ENCODE results near the gene GORAB.

The GORAB gene

GRCh38 chr1:170568197-170568596 lies 36.2 kb downstream of the GORAB start:
- no peaks in the 10 kb centered on the region for H3K9me3 ChIP-seq (ENCODE audit: insufficient read depth, low read depth, low read length)
- H3K27ac ChIP-seq (ENCODE audit: low read length), result no peak overlapping the region

DNA sequence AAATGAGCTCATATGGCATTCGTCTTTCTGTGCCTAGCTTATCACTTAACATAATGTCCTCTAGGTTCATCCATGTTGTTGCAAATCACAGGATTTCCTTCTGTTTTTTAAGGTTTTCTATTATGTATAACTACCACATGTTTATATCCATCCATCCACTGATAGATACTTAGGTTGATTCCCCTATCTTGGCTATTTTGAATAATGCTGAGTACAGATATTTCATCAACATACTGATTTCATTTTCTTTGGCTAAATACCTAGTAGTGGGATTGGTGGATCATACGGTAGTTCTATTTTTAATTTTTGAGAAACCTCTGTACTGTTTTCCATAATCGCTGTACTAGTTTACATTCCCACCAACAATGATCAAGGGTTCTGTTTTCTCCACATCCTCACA lies 45.0 kb downstream of the GORAB start:
- Histone ChIP-seq H3K27me3 (ENCODE audit: insufficient read depth, low read length) (no peaks in the 10 kb centered on the region), H3K27ac (ENCODE audit: low read length) (no peak overlapping the region), H3K4me1 (ENCODE audit: insufficient read depth, low read length) (peaks cover 18% of the 10 kb centered on the region; the same call in 1 of the 2 replicates), H3K4me3 (ENCODE audit: low read length) (no peak overlapping the region), H3K36me3 (ENCODE audit: insufficient read depth, low read depth, low read length) (no peaks in the 10 kb centered on the region), H3K9me3 (ENCODE audit: insufficient read depth, low read depth, low read length) (no peaks in the 10 kb centered on the region), H3K9ac (ENCODE audit: low read depth, low read length) (no peak overlapping the region)

More at GRCh38 chr1:170568197-170568596, 36.2 kb downstream of the GORAB start:
- Histone ChIP-seq H3K9ac (ENCODE audit: low read depth, low read length) (no peak overlapping the region), H3K36me3 (ENCODE audit: insufficient read depth, low read depth, low read length) (no peaks in the 10 kb centered on the region), H3K27me3 (ENCODE audit: insufficient read depth, low read length) (no peaks in the 10 kb centered on the region), H3K4me3 (ENCODE audit: low read length) (no peak overlapping the region), H3K4me1 (ENCODE audit: insufficient read depth, low read length) (peaks cover 11% of the 10 kb centered on the region)

GRCh38 chr1:170578359-170578758 lies 46.4 kb downstream of the GORAB start:
- Histone ChIP-seq H3K27ac (ENCODE audit: low read length) (no peak overlapping the region), H3K9me3 (ENCODE audit: insufficient read depth, low read depth, low read length) (no peaks in the 10 kb centered on the region), H3K4me3 (ENCODE audit: low read length) (no peak overlapping the region), H3K9ac (ENCODE audit: low read depth, low read length) (no peak overlapping the region), H3K27me3 (ENCODE audit: insufficient read depth, low read length) (peaks cover 1% of the 10 kb centered on the region; the same call in 1 of the 2 replicates), H3K4me1 (ENCODE audit: insufficient read depth, low read length) (peaks cover 18% of the 10 kb centered on the region; the same call in 1 of the 2 replicates), H3K36me3 (ENCODE audit: insufficient read depth, low read depth, low read length) (no peaks in the 10 kb centered on the region)

GRCh38 chr1:170580636-170581440 lies 48.9 kb downstream of the GORAB start:
- Histone ChIP-seq H3K4me3 (ENCODE audit: low read length) (no peak overlapping the region), H3K27ac (ENCODE audit: low read length) (no peak overlapping the region), H3K36me3 (ENCODE audit: insufficient read depth, low read depth, low read length) (no peaks in the 10 kb centered on the region), H3K9me3 (ENCODE audit: insufficient read depth, low read depth, low read length) (no peaks in the 10 kb centered on the region), H3K4me1 (ENCODE audit: insufficient read depth, low read length) (peaks cover 21% of the 10 kb centered on the region; the same call in 1 of the 2 replicates), H3K9ac (ENCODE audit: low read depth, low read length) (no peak overlapping the region), H3K27me3 (ENCODE audit: insufficient read depth, low read length) (peaks cover 26% of the 10 kb centered on the region)

DNA sequence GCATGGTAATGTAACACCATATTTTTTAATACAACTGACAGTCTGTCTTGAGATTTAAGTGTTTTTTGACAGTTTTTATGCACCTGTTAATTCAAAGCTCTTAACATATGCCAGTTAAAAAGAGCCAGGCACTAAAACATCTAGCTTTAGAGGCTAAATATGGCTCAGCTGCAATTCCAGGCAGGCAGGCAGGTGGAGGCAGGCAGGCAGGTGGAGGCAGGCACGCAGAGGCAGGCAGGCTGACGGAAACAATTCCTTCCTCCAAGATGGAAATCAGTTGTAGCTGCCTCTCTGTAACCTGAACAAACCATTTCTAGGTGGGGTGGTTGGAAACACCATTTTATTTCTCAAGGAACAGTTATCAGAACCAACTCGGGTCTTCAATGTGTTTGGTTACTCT lies 51.2 kb downstream of the GORAB start:
- no peaks in the 10 kb centered on the region for H3K36me3 ChIP-seq (ENCODE audit: insufficient read depth, low read depth, low read length)
- peaks cover 31% of the 10 kb centered on the region for H3K4me1 ChIP-seq (ENCODE audit: insufficient read depth, low read length)
- H3K27ac ChIP-seq (ENCODE audit: low read length), result no peak overlapping the region
- H3K27me3 ChIP-seq (ENCODE audit: insufficient read depth, low read length), result peaks cover 50% of the 10 kb centered on the region
- no peak overlapping the region for H3K9ac ChIP-seq (ENCODE audit: low read depth, low read length)
- no peaks in the 10 kb centered on the region for H3K9me3 ChIP-seq (ENCODE audit: insufficient read depth, low read depth, low read length)
- no peak overlapping the region for H3K4me3 ChIP-seq (ENCODE audit: low read length)

GRCh38 chr1:170586321-170587252 lies 54.6 kb downstream of the GORAB start:
- H3K9ac ChIP-seq (ENCODE audit: low read depth, low read length), result no peak overlapping the region

GRCh38 chr1:170587253-170587593 lies 55.3 kb downstream of the GORAB start:
- Histone ChIP-seq H3K9ac (ENCODE audit: low read depth, low read length) (no peak overlapping the region), H3K27ac (ENCODE audit: low read length) (no peak overlapping the region), H3K4me3 (ENCODE audit: low read length) (no peak overlapping the region), H3K27me3 (ENCODE audit: insufficient read depth, low read length) (peaks cover 86% of the 10 kb centered on the region), H3K36me3 (ENCODE audit: insufficient read depth, low read depth, low read length) (no peaks in the 10 kb centered on the region), H3K4me1 (ENCODE audit: insufficient read depth, low read length) (peaks cover 13% of the 10 kb centered on the region), H3K9me3 (ENCODE audit: insufficient read depth, low read depth, low read length) (no peaks in the 10 kb centered on the region)

More at GRCh38 chr1:170586321-170587252, 54.6 kb downstream of the GORAB start:
- H3K4me1 ChIP-seq (ENCODE audit: insufficient read depth, low read length), result peaks cover 13% of the 10 kb centered on the region
- peaks cover 83% of the 10 kb centered on the region for H3K27me3 ChIP-seq (ENCODE audit: insufficient read depth, low read length)
- H3K36me3 ChIP-seq (ENCODE audit: insufficient read depth, low read depth, low read length), result no peaks in the 10 kb centered on the region
- H3K9me3 ChIP-seq (ENCODE audit: insufficient read depth, low read depth, low read length), result no peaks in the 10 kb centered on the region
- no peak overlapping the region for H3K27ac ChIP-seq (ENCODE audit: low read length)
- peak overlapping the region; percentile 34; the same call in 1 of the 2 replicates for H3K4me3 ChIP-seq (ENCODE audit: low read length)

DNA sequence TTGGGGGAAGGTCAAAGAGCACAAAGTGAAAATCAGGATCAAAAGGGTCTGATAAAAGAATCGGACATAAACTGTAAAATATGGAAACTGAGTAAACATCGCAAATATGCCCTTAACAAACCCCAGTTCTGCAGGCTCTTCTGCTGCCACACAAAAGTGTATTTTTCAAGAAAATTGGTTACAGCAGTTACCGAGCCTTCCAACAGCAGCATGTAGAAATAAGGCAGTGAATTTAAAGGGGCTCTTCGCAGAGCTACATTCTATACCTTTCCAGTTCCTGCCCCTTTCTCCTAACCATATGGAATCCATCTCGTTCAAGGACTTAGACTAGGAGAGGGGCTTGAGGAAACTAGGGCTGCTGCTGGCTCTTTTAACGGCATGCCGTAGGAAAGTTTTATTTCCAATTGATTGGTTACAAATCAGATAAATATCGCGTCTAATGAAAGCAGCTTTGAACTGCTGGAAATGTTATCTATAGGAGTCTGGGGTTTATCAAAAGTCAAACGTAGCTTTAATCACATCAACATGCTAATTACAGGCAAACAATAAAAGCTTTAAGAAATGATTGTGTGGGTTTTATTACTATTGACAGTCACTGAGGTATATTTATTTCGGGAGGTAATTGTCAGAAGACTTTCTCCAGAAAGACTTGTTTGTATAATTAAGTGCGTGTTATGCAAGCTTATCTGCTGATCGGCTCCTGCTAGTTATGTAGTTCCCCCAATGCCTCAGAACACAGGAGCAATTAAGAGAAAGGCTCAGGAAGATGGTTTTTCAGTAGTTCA lies 59.1 kb downstream of the GORAB start:
- no peaks in the 10 kb centered on the region for H3K36me3 ChIP-seq (ENCODE audit: insufficient read depth, low read depth, low read length)
- peaks cover 7% of the 10 kb centered on the region for H3K4me1 ChIP-seq (ENCODE audit: insufficient read depth, low read length)
- H3K9ac ChIP-seq (ENCODE audit: low read depth, low read length), result no peak overlapping the region
- H3K27ac ChIP-seq (ENCODE audit: low read length), result no peak overlapping the region
- H3K27me3 ChIP-seq (ENCODE audit: insufficient read depth, low read length), result peaks cover 57% of the 10 kb centered on the region
- H3K9me3 ChIP-seq (ENCODE audit: insufficient read depth, low read depth, low read length), result no peaks in the 10 kb centered on the region
- H3K4me3 ChIP-seq (ENCODE audit: low read length), result peak overlapping the region; percentile 27; the same call in 1 of the 2 replicates

- no peaks in the 10 kb centered on the region for H3K36me3 ChIP-seq (ENCODE audit: insufficient read depth, low read depth, low read length)
- no peak overlapping the region for H3K4me3 ChIP-seq (ENCODE audit: low read length)
- H3K9ac ChIP-seq (ENCODE audit: low read depth, low read length), result no peak overlapping the region
- peaks cover 41% of the 10 kb centered on the region for H3K27me3 ChIP-seq (ENCODE audit: insufficient read depth, low read length)
- H3K27ac ChIP-seq (ENCODE audit: low read length), result no peak overlapping the region
- H3K4me1 ChIP-seq (ENCODE audit: insufficient read depth, low read length), result no peaks in the 10 kb centered on the region
- H3K9me3 ChIP-seq (ENCODE audit: insufficient read depth, low read depth, low read length), result no peaks in the 10 kb centered on the region
These were observed 60.7 kb downstream of the GORAB start for GRCh38 chr1:170592591-170593111.

DNA sequence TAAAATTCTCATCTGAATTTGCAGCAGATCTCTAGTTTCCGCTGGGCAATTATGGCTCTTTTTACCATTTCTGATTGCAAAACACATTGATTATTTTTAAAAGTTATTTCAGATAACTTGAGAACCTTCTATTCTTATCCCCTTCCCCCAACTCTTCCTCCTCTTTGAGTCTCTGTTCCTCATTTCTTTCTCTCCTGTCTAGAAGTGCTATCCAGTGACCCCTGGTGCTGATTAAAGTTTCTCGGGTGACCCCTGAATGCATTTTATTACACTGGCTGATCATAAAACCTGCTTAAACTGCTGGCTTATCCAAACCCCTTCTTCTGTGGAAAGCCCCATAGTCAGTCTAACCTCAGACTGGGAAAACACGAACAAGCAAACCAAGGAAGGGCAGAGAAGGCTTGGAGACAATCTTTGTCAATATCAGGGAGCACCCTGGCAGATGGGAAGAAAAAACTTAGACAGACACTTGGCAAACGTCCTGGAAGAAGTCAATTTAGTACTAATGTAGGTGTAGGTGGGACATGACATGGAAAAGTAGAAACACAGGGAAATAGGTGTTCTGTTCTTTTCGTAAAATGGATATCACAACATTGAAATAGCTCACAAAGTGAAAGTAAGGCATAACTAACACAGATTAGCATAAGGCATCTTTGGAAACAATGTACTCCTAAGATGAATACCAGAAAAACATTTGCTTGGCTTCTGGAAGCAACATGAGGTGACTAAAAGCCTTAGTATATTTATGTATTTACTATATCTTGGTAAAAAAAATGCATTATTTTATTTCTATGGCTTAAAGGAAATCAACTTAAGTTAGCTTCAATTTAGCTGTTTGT lies 61.4 kb downstream of the GORAB start:
- H3K4me1 ChIP-seq (ENCODE audit: insufficient read depth, low read length), result no peaks in the 10 kb centered on the region
- H3K27ac ChIP-seq (ENCODE audit: low read length), result no peak overlapping the region
- H3K36me3 ChIP-seq (ENCODE audit: insufficient read depth, low read depth, low read length), result no peaks in the 10 kb centered on the region
- H3K27me3 ChIP-seq (ENCODE audit: insufficient read depth, low read length), result peaks cover 34% of the 10 kb centered on the region
- H3K9ac ChIP-seq (ENCODE audit: low read depth, low read length), result no peak overlapping the region
- H3K4me3 ChIP-seq (ENCODE audit: low read length), result no peak overlapping the region
- H3K9me3 ChIP-seq (ENCODE audit: insufficient read depth, low read depth, low read length), result no peaks in the 10 kb centered on the region

Data from iPS-20b (cell line).